ENCODE results near the gene C19orf47.
"Not testable (repeated sequence)": the region's sequence is repeated elsewhere in the genome, so short reads cannot be mapped to it uniquely, and the experiment has no call there.

Gene C19orf47

GRCh38 chr19:40376286-40376862 is 28.2 kb upstream of the C19orf47 start:
- DNase-seq (ENCODE audit: low read depth in 2 of 2) = no peak

- DNase-seq (ENCODE audit: low read depth in 2 of 2) = no peak
These were observed 25.9 kb upstream of the C19orf47 start for GRCh38 chr19:40374084-40374483.

- no peak for DNase-seq (ENCODE audit: low read depth in 2 of 2)
These were observed 23.6 kb upstream of the C19orf47 start for GRCh38 chr19:40371802-40372122.

GRCh38 chr19:40370997-40371801 is 23.0 kb upstream of the C19orf47 start:
- DNase-seq (ENCODE audit: low read depth in 2 of 2) = no peak

- DNase-seq (ENCODE audit: low read depth in 2 of 2) = not testable (repeated sequence)
These were observed 22.1 kb upstream of the C19orf47 start for GRCh38 chr19:40370253-40370652.

- no peak for DNase-seq (ENCODE audit: low read depth in 2 of 2)
These were observed 21.6 kb upstream of the C19orf47 start for GRCh38 chr19:40369797-40370196.

GRCh38 chr19:40367577-40368434 is 19.6 kb upstream of the C19orf47 start:
- DNase-seq (ENCODE audit: low read depth in 2 of 2) = no peak

GRCh38 chr19:40366697-40367561 is 18.7 kb upstream of the C19orf47 start:
- DNase-seq (ENCODE audit: low read depth in 2 of 2) = no peak

- DNase-seq (ENCODE audit: low read depth in 2 of 2) = no peak
These were observed 17.6 kb upstream of the C19orf47 start for GRCh38 chr19:40365613-40366401.

GRCh38 chr19:40365010-40365409 is 16.8 kb upstream of the C19orf47 start:
- no peak for DNase-seq (ENCODE audit: low read depth in 2 of 2)

GRCh38 chr19:40363069-40363468 is 14.9 kb upstream of the C19orf47 start:
- DNase-seq (ENCODE audit: low read depth in 2 of 2) = no peak

- DNase-seq (ENCODE audit: low read depth in 2 of 2) = no peak
These were observed 14.0 kb upstream of the C19orf47 start for GRCh38 chr19:40362160-40362559.

- DNase-seq (ENCODE audit: low read depth in 2 of 2) = no peak
These were observed 12.6 kb upstream of the C19orf47 start for GRCh38 chr19:40360708-40361241.

GRCh38 chr19:40360020-40360707 is 12.0 kb upstream of the C19orf47 start:
- DNase-seq (ENCODE audit: low read depth in 2 of 2) = no peak

GRCh38 chr19:40358773-40359172 is 10.6 kb upstream of the C19orf47 start:
- DNase-seq (ENCODE audit: low read depth in 2 of 2) = no peak

- no peak for DNase-seq (ENCODE audit: low read depth in 2 of 2)
These were observed 9.4 kb upstream of the C19orf47 start for GRCh38 chr19:40357640-40358039.

GRCh38 chr19:40356681-40357595 is 8.7 kb upstream of the C19orf47 start:
- DNase-seq (ENCODE audit: low read depth in 2 of 2) = no peak

GRCh38 chr19:40355975-40356680 is 7.9 kb upstream of the C19orf47 start:
- no peak for DNase-seq (ENCODE audit: low read depth in 2 of 2)
